Keratinocyte (primary cell): ENCODE measurements around the gene CCR6. TPM values are rescaled to one million over a fixed set of nuclear protein-coding genes. Genes with fewer than 3 reads are reported as not detected.

Experiments used
- DNase-seq: peaks from one replicate; pipeline ENCODE4 v3.0.0-alpha.2; 2011; ENCODE audit warnings: low read depth, missing footprints, low spot score
- FAIRE-seq: peaks from 2 replicates; lab custom pipeline; 2011; peaks lifted over from hg19 to GRCh38; lab: Jason Lieb, UNC
- H2AFZ ChIP-seq: 2 replicates; pipeline ENCODE4 v1.6.0; 2012; ENCODE audit warnings: low read length, control low read depth, inconsistent platforms; ENCODE audit not compliant: control insufficient read depth
- H3K27ac ChIP-seq: 2 replicates; pipeline ENCODE4 v1.5.1; 2011; ENCODE audit warnings: low read length; ENCODE audit not compliant: control insufficient read depth, insufficient read depth
- H3K27me3 ChIP-seq: 3 replicates; pipeline ENCODE4 v1.6.0; 2011; ENCODE audit warnings: low read length; ENCODE audit not compliant: control insufficient read depth, insufficient read depth; ENCODE audit errors: extremely low read depth
- H3K36me3 ChIP-seq, 2 experiments: 2 replicates in 1 of 2; 3 replicates in 1 of 2; pipeline ENCODE4 v1.5.1; 2011; ENCODE audit warnings: low read length in 2 of 2, mild to moderate bottlenecking in 1 of 2; ENCODE audit not compliant: control insufficient read depth in 2 of 2, insufficient read depth in 2 of 2; ENCODE audit errors: extremely low read depth in 1 of 2
- H3K4me1 ChIP-seq: 3 replicates; pipeline ENCODE4 v1.5.1; 2011; ENCODE audit warnings: low read length; ENCODE audit not compliant: control insufficient read depth, insufficient read depth; ENCODE audit errors: extremely low read depth
- H3K4me2 ChIP-seq: 3 replicates; pipeline ENCODE4 v1.6.0; 2011; ENCODE audit warnings: low read depth, low read length; ENCODE audit not compliant: control insufficient read depth, insufficient read depth; ENCODE audit errors: extremely low read depth
- H3K4me3 ChIP-seq, 3 experiments: fragments of 200-600 bp in 1 of 3; sonication (generic) in 1 of 3; 2 replicates in 2 of 3; 3 replicates in 1 of 3; pipeline ENCODE4 v1.5.1; 2011 to 2016; ENCODE audit warnings: low read length in 3 of 3, mild to moderate bottlenecking in 3 of 3, control low read depth in 2 of 3, inconsistent platforms in 1 of 3, low read depth in 1 of 3, mixed read lengths in 1 of 3, mixed run types in 1 of 3, moderate library complexity in 1 of 3; ENCODE audit not compliant: control insufficient read depth in 2 of 3, insufficient read depth in 2 of 3; ENCODE audit errors: extremely low read depth in 1 of 3
- H3K79me2 ChIP-seq: 2 replicates; pipeline ENCODE4 v1.6.0; 2012; ENCODE audit warnings: low read length; ENCODE audit not compliant: control insufficient read depth, insufficient read depth
- H3K9ac ChIP-seq: 3 replicates; pipeline ENCODE4 v1.6.0; 2011; ENCODE audit warnings: low read length; ENCODE audit not compliant: control insufficient read depth, insufficient read depth; ENCODE audit errors: extremely low read depth
- H3K9me1 ChIP-seq: 3 replicates; pipeline ENCODE4 v1.6.0; 2011; ENCODE audit warnings: low read length; ENCODE audit not compliant: control insufficient read depth, insufficient read depth; ENCODE audit errors: extremely low read depth
- H3K9me3 ChIP-seq: 2 replicates; pipeline ENCODE4 v1.5.1; 2012; ENCODE audit warnings: low read depth, low read length; ENCODE audit not compliant: control insufficient read depth
- H4K20me1 ChIP-seq: 3 replicates; pipeline ENCODE4 v1.6.0; 2011; ENCODE audit warnings: low read length; ENCODE audit not compliant: control insufficient read depth, insufficient read depth; ENCODE audit errors: extremely low read depth
- CTCF ChIP-seq, 3 experiments: IDR thresholded peaks in 1 of 3; conservative IDR thresholded peaks in 1 of 3; optimal IDR thresholded peaks in 1 of 3; 2 replicates in 2 of 3; 3 replicates in 1 of 3; pipeline versions ENCODE3 to v1.5.1; 2011; ENCODE audit warnings: low read length in 3 of 3, mild to moderate bottlenecking in 3 of 3, moderate library complexity in 2 of 3, control low read depth in 1 of 3, inconsistent platforms in 1 of 3; ENCODE audit not compliant: insufficient read depth in 2 of 3; ENCODE audit errors: extremely low read depth in 1 of 3
- EZH2 ChIP-seq: IDR thresholded peaks from one replicate; pipeline ENCODE4 v1.6.1; 2012; ENCODE audit warnings: inconsistent platforms, mild to moderate bottlenecking, low read length, moderate library complexity
- dilution Hi-C: fragments of 300-500 bp; cut with MboI; formaldehyde crosslinking; loops from one replicate; pipeline ENCODE4 v1.7.0; 2020; ENCODE audit warnings: low sequenced_read_pairs; ENCODE audit not compliant: extremely low pct_ligation_motif_present
- polyA plus RNA-seq, 5 experiments: library from polyadenylated mRNA; depleted of rRNA in 3 of 5; stranded (reverse) in 3 of 5; stranded (forward) in 1 of 5; unstranded in 1 of 5; fragments of >200 nt; gene quantifications; 1 replicate in 1 of 5; 2 replicates in 3 of 5; 3 replicates in 1 of 5; pipeline versions ENCODE4 v1.2.1 to v1.2.3, GENCODE V29; 2011 to 2012; ENCODE audit warnings: missing spikeins in 2 of 5, low read depth in 1 of 5, low replicate concordance in 1 of 5

The CCR6 gene
- polyA plus RNA-seq, 1 donor (not counting 4 experiments of a cell fraction or from before 2014, with no cell fraction given): not detected

GRCh38 chr6:167146977-167147376 is 24.1 kb downstream of the CCR6 start:
- DNase-seq (no peak), FAIRE-seq (no peak)

GRCh38 chr6:167148021-167148420 is 25.1 kb downstream of the CCR6 start:
- Histone ChIP-seq H2AFZ (no peak overlapping the region), H3K4me3 (no peak overlapping the region), H3K27me3 (peaks cover 8% of the 10 kb centered on the region), H3K4me1 (no peaks in the 10 kb centered on the region), H3K79me2 (no peaks in the 10 kb centered on the region), H3K36me3 (no peaks in the 10 kb centered on the region), H3K9me3 (no peaks in the 10 kb centered on the region), H3K9ac (no peak overlapping the region), H4K20me1 (no peaks in the 10 kb centered on the region), H3K4me2 (no peak overlapping the region), H3K9me1 (no peaks in the 10 kb centered on the region), H3K27ac (no peak overlapping the region)
- dilution Hi-C loops: no loop called here
- no peak for TF ChIP-seq CTCF (optimal IDR thresholded peaks at IDR 0.05 in 1 of 3, IDR thresholded peaks at IDR 0.05 in 1 of 3, conservative IDR thresholded peaks at IDR 0.05 in 1 of 3; ENCODE audit: extremely low read depth in 1 of 3, insufficient read depth in 2 of 3, low read length in 3 of 3)
- no peak for TF ChIP-seq EZH2
- FAIRE-seq (no peak), DNase-seq (no peak)

More at GRCh38 chr6:167146977-167147376, 24.1 kb downstream of the CCR6 start:
- dilution Hi-C loops: no loop called here
- no peak overlapping the region for H3K4me2 ChIP-seq
- no peak overlapping the region for H3K27ac ChIP-seq
- no peaks in the 10 kb centered on the region for H3K4me1 ChIP-seq
- H3K27me3 ChIP-seq: peaks cover 8% of the 10 kb centered on the region
- no peak for TF ChIP-seq EZH2
- TF ChIP-seq CTCF (optimal IDR thresholded peaks at IDR 0.05 in 1 of 3, IDR thresholded peaks at IDR 0.05 in 1 of 3, conservative IDR thresholded peaks at IDR 0.05 in 1 of 3; ENCODE audit: extremely low read depth in 1 of 3, insufficient read depth in 2 of 3, low read length in 3 of 3): no peak
- H4K20me1 ChIP-seq: no peaks in the 10 kb centered on the region
- no peak overlapping the region for H3K9ac ChIP-seq
- H3K79me2 ChIP-seq: no peaks in the 10 kb centered on the region
- no peaks in the 10 kb centered on the region for H3K9me1 ChIP-seq
- H3K4me3 ChIP-seq: no peak overlapping the region
- no peaks in the 10 kb centered on the region for H3K9me3 ChIP-seq
- no peak overlapping the region for H2AFZ ChIP-seq
- H3K36me3 ChIP-seq: no peaks in the 10 kb centered on the region
